ENCODE data around the gene NNAT.
A peak's percentile ranks its signal among the peaks of the same experiment; 100 is the strongest.

NNAT gene

DNA sequence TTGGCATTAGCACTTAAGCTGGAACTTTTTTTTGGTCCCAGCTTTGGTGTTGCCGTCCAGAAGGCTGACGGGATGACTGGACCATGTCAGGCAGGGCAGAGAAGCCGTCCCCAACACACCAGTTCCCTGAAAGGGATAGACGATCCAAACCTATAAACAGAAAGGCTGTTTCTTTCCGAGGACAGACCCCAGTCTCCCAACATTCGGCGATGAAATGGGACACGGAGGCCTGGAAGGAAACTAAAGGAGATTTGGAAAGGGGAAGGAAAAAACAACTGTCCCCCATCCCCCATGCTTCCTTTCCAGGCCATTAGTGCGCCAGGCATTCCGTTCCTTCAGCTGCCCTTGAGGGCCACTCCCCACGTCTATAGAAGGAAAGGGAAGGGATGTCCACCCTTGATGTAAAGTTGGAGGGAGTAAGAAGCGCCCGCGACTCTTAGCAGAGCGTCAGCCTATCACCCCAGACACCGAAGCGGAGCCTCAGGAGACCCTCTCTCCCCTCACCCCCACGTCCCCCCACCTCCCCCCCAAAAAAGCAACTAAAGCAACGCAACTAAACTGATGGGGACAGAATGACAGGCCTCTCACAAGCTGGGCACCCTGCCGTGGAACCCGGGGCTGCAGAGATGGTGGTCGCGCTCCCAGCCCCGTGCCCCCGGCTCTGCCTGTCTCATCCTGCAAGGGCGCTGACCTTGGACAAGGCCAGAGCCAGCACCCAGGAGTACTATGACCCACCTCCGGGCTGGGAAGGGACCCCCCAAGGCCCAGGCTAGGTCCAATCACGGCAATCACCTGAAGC is 6.0 kb downstream of the NNAT start:
- WGBS, 2 donors (ENCODE audit: extremely low coverage in 2 of 2, insufficient read length in 2 of 2, insufficient replicate concordance in 1 of 2): no CpG with 5 or more reads among the region's 28 CpGs
- no peak overlapping the region for H2BK120ac ChIP-seq (ENCODE audit: low read depth, low read length)
- H2BK5ac ChIP-seq (ENCODE audit: low read length): peak overlapping the region; percentile 94
- H3K9ac ChIP-seq (ENCODE audit: low read depth, low read length, poor library complexity): peak overlapping the region; percentile 97
- H3K14ac ChIP-seq (ENCODE audit: low read length): no peak overlapping the region
- peak overlapping the region; percentile 59 for H2AK5ac ChIP-seq (ENCODE audit: low read depth, low read length)
- H3K27me3 ChIP-seq (ENCODE audit: control insufficient read depth in 3 of 3, insufficient read depth in 3 of 3, low read depth in 1 of 3, low read length in 3 of 3): no peaks in the 10 kb centered on the region
- peak overlapping the region; percentile 90 for H2AFZ ChIP-seq (ENCODE audit: low read length)
- H3K36me3 ChIP-seq (replicated peaks in 1 of 2; ENCODE audit: control insufficient read depth in 2 of 2, insufficient read depth in 2 of 2, low read length in 2 of 2): peaks cover 0 to 23% of the 10 kb centered on the region in 2 donors
- peak overlapping the region; percentile 80 for H3K4me2 ChIP-seq (ENCODE audit: insufficient read depth, low read length, poor library complexity, severe bottlenecking)
- DNase-seq (ENCODE audit: low spot score): no peak
- peaks cover 15 to 16% of the 10 kb centered on the region in 2 donors for H3K4me1 ChIP-seq (ENCODE audit: control insufficient read depth in 2 of 2, insufficient read depth in 1 of 2, low read depth in 1 of 2, low read length in 2 of 2)
- H4K8ac ChIP-seq (ENCODE audit: low read depth, low read length): no peak overlapping the region
- H3K9me3 ChIP-seq (replicated peaks in 1 of 2; ENCODE audit: control insufficient read depth in 2 of 2, insufficient read depth in 1 of 2, low read depth in 1 of 2, low read length in 2 of 2): peaks cover 0 to 16% of the 10 kb centered on the region in 2 donors
- no peak overlapping the region for H2BK12ac ChIP-seq (ENCODE audit: low read length)
- peaks cover 20% of the 10 kb centered on the region for H3K79me1 ChIP-seq (ENCODE audit: low read depth, low read length)
- peak overlapping the region; percentile 17 for H3K27ac ChIP-seq (replicated peaks; ENCODE audit: low read length)
- H3K4me3 ChIP-seq (ENCODE audit: low read length in 2 of 2): peak overlapping the region; percentile 88 to 96
- peak overlapping the region; percentile 63 for H2BK15ac ChIP-seq (ENCODE audit: low read length)
- H4K91ac ChIP-seq (ENCODE audit: low read depth, low read length, poor library complexity): no peak overlapping the region
- H3K18ac ChIP-seq (ENCODE audit: low read length): peak overlapping the region; percentile 95
- H3K4ac ChIP-seq (ENCODE audit: low read length): no peak overlapping the region
- H3K23ac ChIP-seq (ENCODE audit: low read depth, low read length, poor library complexity): peak overlapping the region; percentile 82

- H3K14ac ChIP-seq (ENCODE audit: low read length): peak within 1 kb of the TSS; percentile 65
- H3K18ac ChIP-seq (ENCODE audit: low read length): peak within 1 kb of the TSS; percentile 96
- no peaks in the 10 kb centered on the region for H3K27me3 ChIP-seq (ENCODE audit: control insufficient read depth in 3 of 3, insufficient read depth in 3 of 3, low read depth in 1 of 3, low read length in 3 of 3)
- H2BK12ac ChIP-seq (ENCODE audit: low read length): no peak within 1 kb of the TSS
- H3K4me1 ChIP-seq (ENCODE audit: control insufficient read depth in 2 of 2, insufficient read depth in 1 of 2, low read depth in 1 of 2, low read length in 2 of 2): peaks cover 15 to 16% of the 10 kb centered on the region in 2 donors
- H3K23ac ChIP-seq (ENCODE audit: low read depth, low read length, poor library complexity): peak within 1 kb of the TSS; percentile 82
- H3K4ac ChIP-seq (ENCODE audit: low read length): no peak within 1 kb of the TSS
- peak within 1 kb of the TSS; percentile 60 for H3K27ac ChIP-seq (replicated peaks; ENCODE audit: low read length)
- H3K79me1 ChIP-seq (ENCODE audit: low read depth, low read length): peaks cover 17% of the 10 kb centered on the region
- peak within 1 kb of the TSS; percentile 80 for H3K4me2 ChIP-seq (ENCODE audit: insufficient read depth, low read length, poor library complexity, severe bottlenecking)
- peaks cover 0 to 21% of the 10 kb centered on the region in 2 donors for H3K36me3 ChIP-seq (replicated peaks in 1 of 2; ENCODE audit: control insufficient read depth in 2 of 2, insufficient read depth in 2 of 2, low read length in 2 of 2)
- peak within 1 kb of the TSS; percentile 94 for H2BK5ac ChIP-seq (ENCODE audit: low read length)
- peak within 1 kb of the TSS; percentile 90 for H2AFZ ChIP-seq (ENCODE audit: low read length)
- peak within 1 kb of the TSS; percentile 88 for H2AK5ac ChIP-seq (ENCODE audit: low read depth, low read length)
- peak within 1 kb of the TSS; percentile 88 to 96 for H3K4me3 ChIP-seq (ENCODE audit: low read length in 2 of 2)
- peaks cover 0 to 10% of the 10 kb centered on the region in 2 donors for H3K9me3 ChIP-seq (replicated peaks in 1 of 2; ENCODE audit: control insufficient read depth in 2 of 2, insufficient read depth in 1 of 2, low read depth in 1 of 2, low read length in 2 of 2)
- peak within 1 kb of the TSS; percentile 90 for H2BK120ac ChIP-seq (ENCODE audit: low read depth, low read length)
- H3K9ac ChIP-seq (ENCODE audit: low read depth, low read length, poor library complexity): peak within 1 kb of the TSS; percentile 97
- no peak within 1 kb of the TSS for H4K8ac ChIP-seq (ENCODE audit: low read depth, low read length)
- peak; percentile 92 for DNase-seq (ENCODE audit: low spot score)
- H2BK15ac ChIP-seq (ENCODE audit: low read length): peak within 1 kb of the TSS; percentile 63
- H4K91ac ChIP-seq (ENCODE audit: low read depth, low read length, poor library complexity): no peak within 1 kb of the TSS
- no CpG with 5 or more reads among the region's 62 CpGs for WGBS, 2 donors (ENCODE audit: extremely low coverage in 2 of 2, insufficient read length in 2 of 2, insufficient replicate concordance in 1 of 2)
Observed at GRCh38 chr20:37527638-37528445, 6.8 kb downstream of the NNAT start, which contains the start of gene BLCAP. BLCAP (minus strand) TSS chr20:37527876; CDS start chr20:37519174, 8,702 bp downstream.

DNA sequence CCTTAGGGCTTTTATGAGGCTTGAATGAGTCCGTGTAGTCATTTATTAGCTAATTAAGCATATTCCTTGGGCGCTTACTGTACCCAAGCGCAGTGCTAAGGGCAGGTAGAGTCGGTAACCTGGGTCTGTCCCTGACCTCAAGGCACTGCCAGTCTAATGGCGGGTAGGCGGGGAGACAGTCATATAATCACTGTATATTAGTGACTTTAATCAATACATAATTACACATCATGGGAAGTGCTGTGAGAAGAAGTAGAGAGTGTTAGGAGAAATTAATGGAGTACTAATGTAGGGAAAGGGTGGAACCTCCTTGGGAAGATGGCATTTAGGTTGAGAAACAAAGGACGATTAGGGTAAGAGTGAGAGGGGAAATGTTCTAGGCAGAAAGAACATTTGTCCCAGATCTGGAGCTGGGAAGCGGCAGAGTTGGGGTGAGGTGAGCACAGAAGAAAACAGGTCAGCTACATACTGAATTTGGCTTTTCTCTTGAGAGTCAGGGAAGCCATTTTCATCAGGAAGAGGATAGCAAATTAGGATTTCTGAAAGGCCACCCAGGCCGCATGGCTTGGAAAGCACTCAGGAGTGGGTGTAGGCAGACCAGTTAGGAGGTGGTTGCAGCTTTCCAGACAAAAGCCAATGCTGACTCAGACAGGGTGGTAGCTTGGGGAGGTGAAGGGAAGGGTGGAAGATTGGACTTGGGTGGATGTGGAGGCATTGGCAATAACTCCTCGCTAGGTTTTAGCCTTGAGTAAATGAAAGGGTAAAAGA is 7.6 kb downstream of the NNAT start:
- no peak for DNase-seq (ENCODE audit: low spot score)
- Histone ChIP-seq H3K27ac (replicated peaks; ENCODE audit: low read length) (no peak overlapping the region), H3K79me1 (ENCODE audit: low read depth, low read length) (peaks cover 13% of the 10 kb centered on the region), H3K18ac (ENCODE audit: low read length) (peak overlapping the region; percentile 96), H3K4me1 (ENCODE audit: control insufficient read depth in 2 of 2, insufficient read depth in 1 of 2, low read depth in 1 of 2, low read length in 2 of 2) (peaks cover 15 to 16% of the 10 kb centered on the region in 2 donors), H3K4me3 (ENCODE audit: low read length in 2 of 2) (peak overlapping the region; percentile 88 to 96), H2BK5ac (ENCODE audit: low read length) (peak overlapping the region; percentile 94), H3K9ac (ENCODE audit: low read depth, low read length, poor library complexity) (peak overlapping the region; percentile 92), H2AK5ac (ENCODE audit: low read depth, low read length) (peak overlapping the region; percentile 88), H3K23ac (ENCODE audit: low read depth, low read length, poor library complexity) (no peak overlapping the region), H3K27me3 (ENCODE audit: control insufficient read depth in 3 of 3, insufficient read depth in 3 of 3, low read depth in 1 of 3, low read length in 3 of 3) (no peaks in the 10 kb centered on the region), H3K4ac (ENCODE audit: low read length) (no peak overlapping the region), H2BK15ac (ENCODE audit: low read length) (no peak overlapping the region), H3K9me3 (replicated peaks in 1 of 2; ENCODE audit: control insufficient read depth in 2 of 2, insufficient read depth in 1 of 2, low read depth in 1 of 2, low read length in 2 of 2) (peaks cover 0 to 3% of the 10 kb centered on the region in 2 donors), H3K14ac (ENCODE audit: low read length) (peak overlapping the region; percentile 65), H4K8ac (ENCODE audit: low read depth, low read length) (no peak overlapping the region), H2BK12ac (ENCODE audit: low read length) (no peak overlapping the region), H4K91ac (ENCODE audit: low read depth, low read length, poor library complexity) (no peak overlapping the region), H2BK120ac (ENCODE audit: low read depth, low read length) (no peak overlapping the region), H3K36me3 (replicated peaks in 1 of 2; ENCODE audit: control insufficient read depth in 2 of 2, insufficient read depth in 2 of 2, low read length in 2 of 2) (peaks cover 0 to 13% of the 10 kb centered on the region in 2 donors), H2AFZ (ENCODE audit: low read length) (peak overlapping the region; percentile 90), H3K4me2 (ENCODE audit: insufficient read depth, low read length, poor library complexity, severe bottlenecking) (peak overlapping the region; percentile 80)
- WGBS, 2 donors (ENCODE audit: extremely low coverage in 2 of 2, insufficient read length in 2 of 2, insufficient replicate concordance in 1 of 2): no CpG with 5 or more reads among the region's 10 CpGs

All from neuronal stem cell (in vitro differentiated cells).